HG03095 (cell line): Measurements from ENCODE around the gene AKAP5.
"Not testable (repeated sequence)": the region's sequence is repeated elsewhere in the genome, so short reads cannot be mapped to it uniquely, and the experiment has no call there.

Experiments used
- ATAC-seq: cut with Tn5 transposase; IDR thresholded peaks from one replicate; pipeline ENCODE4 v1.9.1; 2021; ENCODE audit warnings: moderate library complexity; ENCODE audit not compliant: unreplicated experiment

AKAP5 gene

GRCh38 chr14:64502456-64502855, 37.2 kb downstream of the AKAP5 start:
- no peak for ATAC-seq

- ATAC-seq: no peak
These were observed 37.7 kb downstream of the AKAP5 start for GRCh38 chr14:64502887-64503433.

GRCh38 chr14:64503434-64504309, 38.4 kb downstream of the AKAP5 start, which contains the start of gene ZBTB25:
ZBTB25 (minus strand) TSS chr14:64503838; CDS start chr14:64490533, 13,305 bp downstream.
- ATAC-seq: peak; percentile 56

- ATAC-seq: peak; percentile 19
These were observed 39.1 kb downstream of the AKAP5 start, which contains the start of gene ZBTB1 for GRCh38 chr14:64504310-64504896. ZBTB1 (plus strand) TSS chr14:64504770; CDS start chr14:64521505, 16,735 bp downstream.

- ATAC-seq: peak; percentile 25
These were observed 39.8 kb downstream of the AKAP5 start for GRCh38 chr14:64504897-64505794.

GRCh38 chr14:64506721-64507120, 41.4 kb downstream of the AKAP5 start:
- no peak for ATAC-seq

GRCh38 chr14:64507376-64508156, 42.3 kb downstream of the AKAP5 start:
- no peak for ATAC-seq

- no peak for ATAC-seq
These were observed 43.0 kb downstream of the AKAP5 start for GRCh38 chr14:64508215-64508776.

- ATAC-seq: no peak
These were observed 43.7 kb downstream of the AKAP5 start for GRCh38 chr14:64509036-64509435.

- no peak for ATAC-seq
These were observed 45.7 kb downstream of the AKAP5 start for GRCh38 chr14:64510825-64511671.

- ATAC-seq: no peak
These were observed 48.0 kb downstream of the AKAP5 start for GRCh38 chr14:64513271-64513670.

GRCh38 chr14:64515053-64515452, 49.8 kb downstream of the AKAP5 start:
- ATAC-seq: no peak

- ATAC-seq: no peak
These were observed 51.7 kb downstream of the AKAP5 start for GRCh38 chr14:64516969-64517368.

- ATAC-seq: not testable (repeated sequence)
These were observed 52.4 kb downstream of the AKAP5 start for GRCh38 chr14:64517667-64518066.

- no peak for ATAC-seq
These were observed 52.9 kb downstream of the AKAP5 start for GRCh38 chr14:64518229-64518628.

GRCh38 chr14:64520699-64521098, 55.4 kb downstream of the AKAP5 start:
- no peak for ATAC-seq

GRCh38 chr14:64522591-64523355, 57.5 kb downstream of the AKAP5 start:
- no peak for ATAC-seq
